Vagina (tissue), 2 donors: Measurements from ENCODE around the gene ABCA7. TPM values are rescaled to one million over a fixed set of nuclear protein-coding genes. Genes with fewer than 3 reads are reported as not detected.

Experiments used
- DNase-seq, 2 donors: peaks; one replicate each; pipeline ENCODE4 v3.0.0-alpha.2; 2017; ENCODE audit errors: extremely low spot score in 2 of 2
- H3K27ac ChIP-seq: fragments of 200-600 bp; sonication (generic); one replicate; pipeline ENCODE4 v1.5.1; 2019
- H3K27me3 ChIP-seq: fragments of 200-600 bp; sonication (generic); one replicate; pipeline ENCODE4 v1.5.1; 2019
- H3K36me3 ChIP-seq, 2 donors: fragments of 200-600 bp; sonication (generic); one replicate each; pipeline ENCODE4 v1.5.1; 2017 to 2019
- H3K4me1 ChIP-seq: fragments of 200-600 bp; sonication (generic); one replicate; pipeline ENCODE4 v1.5.1; 2019
- H3K4me3 ChIP-seq, 2 donors: fragments of 200-600 bp; sonication (generic); 1 replicate in 1 of 2; 2 replicates in 1 of 2; pipeline ENCODE4 v1.5.1; 2016 to 2019
- H3K9me3 ChIP-seq: fragments of 200-600 bp; sonication (generic); one replicate; pipeline ENCODE4 v1.5.1; 2019
- CTCF ChIP-seq, 3 experiments: fragments of 450-650 bp in 2 of 3; fragments of 200-600 bp in 1 of 3; sonication (generic) in 1 of 3; IDR thresholded peaks; one replicate each; pipeline ENCODE4 v1.5.1; 2017 to 2019; ENCODE audit warnings: antibody characterized with exemption in 3 of 3, mild to moderate bottlenecking in 2 of 3, moderate library complexity in 2 of 3
- POLR2A ChIP-seq, 2 donors: fragments of 450-650 bp; IDR thresholded peaks; one replicate each; pipeline ENCODE4 v1.6.1; 2017; ENCODE audit warnings: antibody characterized with exemption in 2 of 2, mild to moderate bottlenecking in 2 of 2, moderate library complexity in 2 of 2
- POLR2AphosphoS5 ChIP-seq, 2 donors: sonication (generic); formaldehyde crosslinking; IDR thresholded peaks; one replicate each; pipeline ENCODE4 v1.9.0; 2017; ENCODE audit warnings: antibody characterized with exemption in 2 of 2, mild to moderate bottlenecking in 2 of 2, low read depth in 1 of 2; ENCODE audit not compliant: insufficient read depth in 1 of 2
- intact Hi-C: fragments of 100-400 bp; cut with DNase I; formaldehyde crosslinking; loops from one replicate; pipeline ENCODE4 v1.15.1; 2023
- total RNA-seq: library from RNA; depleted of rRNA; stranded (reverse); fragments of >200 nt; gene quantifications from one replicate; pipeline ENCODE4 v1.2.3, GENCODE V29; 2016

ABCA7 gene
- total RNA-seq, 1 donor from 2014 or later: 29.5 TPM

GRCh38 chr19:1089126-1089771 lies 49.3 kb downstream of the ABCA7 start:
- TF ChIP-seq CTCF (IDR thresholded peaks at IDR 0.05) (no peak), POLR2AphosphoS5 (IDR thresholded peaks at IDR 0.05; ENCODE audit: insufficient read depth in 1 of 2, low read depth in 1 of 2) (no peak), POLR2A (IDR thresholded peaks at IDR 0.05) (no peak)
- H3K36me3 ChIP-seq: peaks cover 0 to 31% of the 10 kb centered on the region in 2 donors
- no peak overlapping the region for H3K27ac ChIP-seq
- intact Hi-C loops: no loop called here
- no peaks in the 10 kb centered on the region for H3K9me3 ChIP-seq
- peaks cover 20% of the 10 kb centered on the region for H3K4me1 ChIP-seq
- no peaks in the 10 kb centered on the region for H3K27me3 ChIP-seq
- no peak overlapping the region for H3K4me3 ChIP-seq
- DNase-seq: no peak

- H3K9me3 ChIP-seq: no peaks in the 10 kb centered on the region
- H3K4me3 ChIP-seq: no peak overlapping the region
- no peak for DNase-seq
- H3K27ac ChIP-seq: no peak overlapping the region
- H3K36me3 ChIP-seq: peaks cover 0 to 31% of the 10 kb centered on the region in 2 donors
- TF ChIP-seq CTCF (IDR thresholded peaks at IDR 0.05) (no peak), POLR2AphosphoS5 (IDR thresholded peaks at IDR 0.05; ENCODE audit: insufficient read depth in 1 of 2, low read depth in 1 of 2) (no peak)
- H3K27me3 ChIP-seq: no peaks in the 10 kb centered on the region
- peaks cover 20% of the 10 kb centered on the region for H3K4me1 ChIP-seq
- intact Hi-C loops: no loop called here
These were observed 50.0 kb downstream of the ABCA7 start for GRCh38 chr19:1089891-1090290.

GRCh38 chr19:1090731-1091543 lies 51.0 kb downstream of the ABCA7 start:
- intact Hi-C loops: no loop called here
- peaks cover 0 to 31% of the 10 kb centered on the region in 2 donors for H3K36me3 ChIP-seq
- H3K4me1 ChIP-seq: peaks cover 22% of the 10 kb centered on the region

GRCh38 chr19:1091544-1092175 lies 51.8 kb downstream of the ABCA7 start:
- TF ChIP-seq CTCF (IDR thresholded peaks at IDR 0.05) (no peak), POLR2A (IDR thresholded peaks at IDR 0.05) (no peak), POLR2AphosphoS5 (IDR thresholded peaks at IDR 0.05; ENCODE audit: insufficient read depth in 1 of 2, low read depth in 1 of 2) (no peak)
- Histone ChIP-seq H3K27ac (no peak overlapping the region), H3K36me3 (peaks cover 0 to 31% of the 10 kb centered on the region in 2 donors), H3K4me3 (no peak overlapping the region), H3K9me3 (no peaks in the 10 kb centered on the region), H3K27me3 (no peaks in the 10 kb centered on the region), H3K4me1 (peaks cover 22% of the 10 kb centered on the region)
- no peak for DNase-seq
- intact Hi-C loops: no loop called here

More at GRCh38 chr19:1090731-1091543, 51.0 kb downstream of the ABCA7 start:
- no peak overlapping the region for H3K4me3 ChIP-seq
- TF ChIP-seq POLR2AphosphoS5 (IDR thresholded peaks at IDR 0.05; ENCODE audit: insufficient read depth in 1 of 2, low read depth in 1 of 2) (no peak), CTCF (IDR thresholded peaks at IDR 0.05) (no peak), POLR2A (IDR thresholded peaks at IDR 0.05) (no peak)
- no peaks in the 10 kb centered on the region for H3K9me3 ChIP-seq
- no peak overlapping the region for H3K27ac ChIP-seq
- H3K27me3 ChIP-seq: no peaks in the 10 kb centered on the region
- DNase-seq: no peak
